DND-41 (cell line): Measurements from ENCODE around the gene UVRAG.

Source experiments
- EZH2 ChIP-seq: IDR thresholded peaks from 3 replicates; pipeline ENCODE4 v1.6.1; 2012; ENCODE audit warnings: borderline replicate concordance, low read depth, mild to moderate bottlenecking, moderate library complexity, low read length, inconsistent platforms; ENCODE audit not compliant: severe bottlenecking
- TF ChIP-seq, protein P1 (sequence below): IDR thresholded peaks from 2 replicates; pipeline ENCODE4 v1.5.1; 2012; ENCODE audit warnings: borderline replicate concordance, low read length, moderate library complexity, mild to moderate bottlenecking; ENCODE audit not compliant: poor library complexity, severe bottlenecking; ENCODE audit errors: extremely low read depth

DNA sequence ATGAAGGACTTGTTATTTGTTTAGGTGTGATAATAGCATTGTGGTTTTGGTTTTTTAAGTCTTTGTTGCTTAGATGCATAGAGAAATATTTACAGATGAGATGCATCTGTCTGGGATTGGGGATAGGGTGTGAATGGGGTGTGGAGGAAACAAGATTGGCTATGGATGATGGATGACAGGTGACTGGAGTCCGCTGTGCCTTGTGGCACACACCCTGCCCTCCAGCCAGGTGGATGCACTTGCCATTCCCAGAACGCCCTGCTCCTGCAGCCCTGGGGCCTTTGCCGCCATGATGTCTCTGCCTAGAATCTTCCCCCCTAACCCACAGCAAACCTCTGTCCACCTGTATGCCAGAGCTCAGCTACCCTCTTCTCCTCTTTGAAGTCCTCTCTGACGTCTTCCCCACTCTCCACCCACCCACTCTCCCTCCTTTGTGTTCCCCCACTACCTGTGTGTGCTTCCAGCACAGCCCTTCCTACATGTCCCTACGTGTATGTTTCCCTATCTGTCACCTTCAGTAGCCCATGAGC is 336.6 kb downstream of the UVRAG start:
- TF ChIP-seq, protein P1, sequence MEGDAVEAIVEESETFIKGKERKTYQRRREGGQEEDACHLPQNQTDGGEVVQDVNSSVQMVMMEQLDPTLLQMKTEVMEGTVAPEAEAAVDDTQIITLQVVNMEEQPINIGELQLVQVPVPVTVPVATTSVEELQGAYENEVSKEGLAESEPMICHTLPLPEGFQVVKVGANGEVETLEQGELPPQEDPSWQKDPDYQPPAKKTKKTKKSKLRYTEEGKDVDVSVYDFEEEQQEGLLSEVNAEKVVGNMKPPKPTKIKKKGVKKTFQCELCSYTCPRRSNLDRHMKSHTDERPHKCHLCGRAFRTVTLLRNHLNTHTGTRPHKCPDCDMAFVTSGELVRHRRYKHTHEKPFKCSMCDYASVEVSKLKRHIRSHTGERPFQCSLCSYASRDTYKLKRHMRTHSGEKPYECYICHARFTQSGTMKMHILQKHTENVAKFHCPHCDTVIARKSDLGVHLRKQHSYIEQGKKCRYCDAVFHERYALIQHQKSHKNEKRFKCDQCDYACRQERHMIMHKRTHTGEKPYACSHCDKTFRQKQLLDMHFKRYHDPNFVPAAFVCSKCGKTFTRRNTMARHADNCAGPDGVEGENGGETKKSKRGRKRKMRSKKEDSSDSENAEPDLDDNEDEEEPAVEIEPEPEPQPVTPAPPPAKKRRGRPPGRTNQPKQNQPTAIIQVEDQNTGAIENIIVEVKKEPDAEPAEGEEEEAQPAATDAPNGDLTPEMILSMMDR = no peak
- no peak for TF ChIP-seq EZH2
